ENCODE measurements around the gene CPEB3.

GRCh38 chr10:92327445-92328433, 36.9 kb upstream of the CPEB3 start:
- TF ChIP-seq CTCF (IDR thresholded peaks at IDR 0.05) (no peak), POLR2A (IDR thresholded peaks at IDR 0.05) (no peak)
